Measurements from ENCODE around the gene POMT1.

DNA sequence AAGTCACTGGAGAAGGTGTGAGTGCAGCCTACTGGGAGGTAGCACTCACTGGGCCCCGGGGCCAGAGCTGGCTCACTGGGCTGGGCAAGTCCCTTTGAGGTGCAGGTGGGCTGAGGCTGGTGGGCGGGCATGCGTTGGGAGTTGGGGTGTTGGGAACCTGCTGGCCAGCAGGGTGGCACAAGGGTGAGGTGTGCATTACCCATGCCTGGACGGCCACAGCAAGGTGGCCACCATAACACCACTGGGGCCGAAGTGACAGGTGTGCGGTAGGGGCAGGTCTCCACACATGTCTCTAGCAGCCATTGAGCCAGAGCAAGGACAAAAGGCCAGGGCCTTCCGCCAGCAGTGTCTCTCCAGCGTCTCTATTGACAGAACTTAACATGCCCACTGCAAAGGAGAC lies 65.2 kb downstream of the POMT1 start:
- TF ChIP-seq, protein P1, sequence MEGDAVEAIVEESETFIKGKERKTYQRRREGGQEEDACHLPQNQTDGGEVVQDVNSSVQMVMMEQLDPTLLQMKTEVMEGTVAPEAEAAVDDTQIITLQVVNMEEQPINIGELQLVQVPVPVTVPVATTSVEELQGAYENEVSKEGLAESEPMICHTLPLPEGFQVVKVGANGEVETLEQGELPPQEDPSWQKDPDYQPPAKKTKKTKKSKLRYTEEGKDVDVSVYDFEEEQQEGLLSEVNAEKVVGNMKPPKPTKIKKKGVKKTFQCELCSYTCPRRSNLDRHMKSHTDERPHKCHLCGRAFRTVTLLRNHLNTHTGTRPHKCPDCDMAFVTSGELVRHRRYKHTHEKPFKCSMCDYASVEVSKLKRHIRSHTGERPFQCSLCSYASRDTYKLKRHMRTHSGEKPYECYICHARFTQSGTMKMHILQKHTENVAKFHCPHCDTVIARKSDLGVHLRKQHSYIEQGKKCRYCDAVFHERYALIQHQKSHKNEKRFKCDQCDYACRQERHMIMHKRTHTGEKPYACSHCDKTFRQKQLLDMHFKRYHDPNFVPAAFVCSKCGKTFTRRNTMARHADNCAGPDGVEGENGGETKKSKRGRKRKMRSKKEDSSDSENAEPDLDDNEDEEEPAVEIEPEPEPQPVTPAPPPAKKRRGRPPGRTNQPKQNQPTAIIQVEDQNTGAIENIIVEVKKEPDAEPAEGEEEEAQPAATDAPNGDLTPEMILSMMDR (IDR thresholded peaks at IDR 0.05; ENCODE audit: control extremely low read depth in 1 of 3, insufficient read depth in 1 of 3, low read depth in 1 of 3, low read length in 3 of 3) = no peak
- TF ChIP-seq HDAC6 (IDR thresholded peaks at IDR 0.05; ENCODE audit: low read depth, low read length) = no peak
- no peak for TF ChIP-seq POLR2A (IDR thresholded peaks at IDR 0.05; ENCODE audit: control extremely low read depth in 1 of 2, low read depth in 2 of 2, low read length in 2 of 2)
- no peak for TF ChIP-seq YY1 (IDR thresholded peaks at IDR 0.05; ENCODE audit: low read depth, low read length)
- no peak for TF ChIP-seq SP1 (IDR thresholded peaks at IDR 0.05; ENCODE audit: low read depth, low read length)
- no peak for TF ChIP-seq SP4 (IDR thresholded peaks at IDR 0.05; ENCODE audit: low read length)
